Peyer's patch (tissue), 4 donors: ENCODE measurements around the gene PAIP2.

Experiments
- CTCF ChIP-seq, 6 experiments: fragments of 450-650 bp in 4 of 6; fragments of 200-600 bp in 2 of 6; sonication (generic) in 1 of 6; IDR thresholded peaks; one replicate each; pipeline ENCODE4 v1.5.1; 2017 to 2019; ENCODE audit warnings: antibody characterized with exemption in 6 of 6, mild to moderate bottlenecking in 3 of 6, moderate library complexity in 1 of 6
- POLR2A ChIP-seq, 2 donors: fragments of 450-650 bp; IDR thresholded peaks; one replicate each; pipeline ENCODE4 v1.5.1; 2017; ENCODE audit warnings: antibody characterized with exemption in 2 of 2, mild to moderate bottlenecking in 2 of 2, moderate library complexity in 2 of 2

GRCh38 chr5:139298242-139298641 lies 43.4 kb upstream of the PAIP2 start:
- TF ChIP-seq CTCF (IDR thresholded peaks at IDR 0.05), result no peak
- TF ChIP-seq POLR2A (IDR thresholded peaks at IDR 0.05), result no peak
